SH-SY5Y (cell line): ENCODE results near the gene CLIC4.

ENCODE experiments used
- GATA2 ChIP-seq: IDR thresholded peaks from 2 replicates; pipeline ENCODE4 v1.6.1; 2011; ENCODE audit warnings: mild to moderate bottlenecking, low read depth, low read length
- GATA3 ChIP-seq: IDR thresholded peaks from 2 replicates; pipeline ENCODE4 v1.6.1; 2011; ENCODE audit warnings: low read depth, mild to moderate bottlenecking, low read length, moderate library complexity

- TF ChIP-seq GATA2 (no peak), GATA3 (no peak)
Observed at GRCh38 chr1:24742090-24742938, 2.9 kb upstream of the CLIC4 start.
